ENCODE measurements around the gene MAGEF1.

The MAGEF1 gene

GRCh38 chr3:184719709-184720108, 7.8 kb upstream of the MAGEF1 start:
- no peak for TF ChIP-seq CTCF (IDR thresholded peaks at IDR 0.05; ENCODE audit: extremely low read depth, insufficient read depth, missing control alignments)
- no peak for DNase-seq (ENCODE audit: low spot score)
- in situ Hi-C loops (cut with MboI; ENCODE audit: low pct_unique_long_range_greater_than_20kb, low sequenced_read_pairs, unreplicated experiment), result no loop called here

- in situ Hi-C loops (cut with MboI; ENCODE audit: low pct_unique_long_range_greater_than_20kb, low sequenced_read_pairs, unreplicated experiment), result no loop called here
- no peak for DNase-seq (ENCODE audit: low spot score)
- TF ChIP-seq CTCF (IDR thresholded peaks at IDR 0.05; ENCODE audit: extremely low read depth, insufficient read depth, missing control alignments), result no peak
These were observed 6.6 kb upstream of the MAGEF1 start for GRCh38 chr3:184718431-184718830.

- DNase-seq (ENCODE audit: low spot score), result no peak
- TF ChIP-seq CTCF (IDR thresholded peaks at IDR 0.05; ENCODE audit: extremely low read depth, insufficient read depth, missing control alignments), result no peak
- in situ Hi-C loops (cut with MboI; ENCODE audit: low pct_unique_long_range_greater_than_20kb, low sequenced_read_pairs, unreplicated experiment), result no loop called here
These were observed 5.6 kb upstream of the MAGEF1 start for GRCh38 chr3:184717399-184717983.

GRCh38 chr3:184716622-184717398, 4.9 kb upstream of the MAGEF1 start:
- TF ChIP-seq CTCF (IDR thresholded peaks at IDR 0.05; ENCODE audit: extremely low read depth, insufficient read depth, missing control alignments), result no peak
- in situ Hi-C loops (cut with MboI; ENCODE audit: low pct_unique_long_range_greater_than_20kb, low sequenced_read_pairs, unreplicated experiment), result no loop called here
- no peak for DNase-seq (ENCODE audit: low spot score)

GRCh38 chr3:184715943-184716621, 4.2 kb upstream of the MAGEF1 start:
- no peak for DNase-seq (ENCODE audit: low spot score)
- TF ChIP-seq CTCF (IDR thresholded peaks at IDR 0.05; ENCODE audit: extremely low read depth, insufficient read depth, missing control alignments), result no peak
- in situ Hi-C loops (cut with MboI; ENCODE audit: low pct_unique_long_range_greater_than_20kb, low sequenced_read_pairs, unreplicated experiment), result no loop called here

- in situ Hi-C loops (cut with MboI; ENCODE audit: low pct_unique_long_range_greater_than_20kb, low sequenced_read_pairs, unreplicated experiment), result no loop called here
- no peak for TF ChIP-seq CTCF (IDR thresholded peaks at IDR 0.05; ENCODE audit: extremely low read depth, insufficient read depth, missing control alignments)
- no peak for DNase-seq (ENCODE audit: low spot score)
These were observed 1.7 kb upstream of the MAGEF1 start for GRCh38 chr3:184713521-184713920.

Data from GM13977 (cell line).